H9 (cell line): Measurements from ENCODE around the gene MTHFD1L. TPM values are rescaled to one million over a fixed set of nuclear protein-coding genes. Genes with fewer than 3 reads are reported as not detected.

Experiments
- DNase-seq: peaks from one replicate; pipeline ENCODE4 v3.0.0-alpha.2; 2017
- H2AFZ ChIP-seq: one replicate; pipeline ENCODE4 v1.6.1; 2013; ENCODE audit warnings: mild to moderate bottlenecking, low read length, control low read depth, moderate library complexity
- H2AK5ac ChIP-seq: 2 replicates; pipeline ENCODE4 v1.6.1; 2013; ENCODE audit warnings: low read length, control low read depth, mixed read lengths; ENCODE audit not compliant: insufficient read length
- H2BK120ac ChIP-seq: one replicate; pipeline ENCODE4 v1.6.1; 2013; ENCODE audit warnings: low read depth, mild to moderate bottlenecking, low read length, control low read depth, inconsistent platforms; ENCODE audit not compliant: poor library complexity, severe bottlenecking
- H2BK12ac ChIP-seq: 2 replicates; pipeline ENCODE4 v1.6.1; 2013; ENCODE audit warnings: low read length, control low read depth, mixed read lengths, low read depth; ENCODE audit not compliant: insufficient read length
- H2BK15ac ChIP-seq: 2 replicates; pipeline ENCODE4 v1.6.1; 2013; ENCODE audit warnings: low read depth, low read length, control low read depth
- H2BK20ac ChIP-seq: one replicate; pipeline ENCODE4 v1.6.1; 2013; ENCODE audit warnings: low read depth, mild to moderate bottlenecking, low read length, control low read depth, inconsistent platforms; ENCODE audit not compliant: poor library complexity, severe bottlenecking
- H2BK5ac ChIP-seq: 2 replicates; pipeline ENCODE4 v1.6.1; 2013; ENCODE audit warnings: low read length, control low read depth, mixed read lengths; ENCODE audit not compliant: insufficient read length
- H3K14ac ChIP-seq: 2 replicates; pipeline ENCODE4 v1.6.1; 2013; ENCODE audit warnings: low read length, control low read depth; ENCODE audit not compliant: insufficient read depth
- H3K18ac ChIP-seq: 2 replicates; pipeline ENCODE4 v1.6.1; 2013; ENCODE audit warnings: low read depth, mild to moderate bottlenecking, mixed read lengths, low read length, control low read depth; ENCODE audit not compliant: insufficient read length
- H3K23ac ChIP-seq: 2 replicates; pipeline ENCODE4 v1.6.1; 2013; ENCODE audit warnings: low read length, control low read depth, mixed read lengths, low read depth; ENCODE audit not compliant: insufficient read length
- H3K23me2 ChIP-seq: 2 replicates; pipeline ENCODE4 v1.6.1; 2013; ENCODE audit warnings: low read depth, mild to moderate bottlenecking, mixed read lengths, low read length, control low read depth; ENCODE audit not compliant: insufficient read length, poor library complexity, severe bottlenecking
- H3K27ac ChIP-seq: 2 replicates; pipeline ENCODE4 v1.5.1; 2013; ENCODE audit warnings: low read length, control low read depth, mixed read lengths, low read depth; ENCODE audit not compliant: insufficient read length
- H3K27me3 ChIP-seq: 2 replicates; pipeline ENCODE4 v1.6.1; 2013; ENCODE audit warnings: low read length, control low read depth, inconsistent platforms; ENCODE audit not compliant: insufficient read depth
- H3K4ac ChIP-seq: 2 replicates; pipeline ENCODE4 v1.6.1; 2013; ENCODE audit warnings: low read depth, mild to moderate bottlenecking, control low read depth, inconsistent platforms, low read length, moderate library complexity
- H3K4me1 ChIP-seq: 2 replicates; pipeline ENCODE4 v1.6.1; 2013; ENCODE audit warnings: low read length, control low read depth, inconsistent platforms; ENCODE audit not compliant: insufficient read depth
- H3K4me2 ChIP-seq: 2 replicates; pipeline ENCODE4 v1.6.1; 2013; ENCODE audit warnings: low read length, control low read depth, mixed read lengths; ENCODE audit not compliant: insufficient read length, insufficient read depth
- H3K56ac ChIP-seq: 2 replicates; pipeline ENCODE4 v1.6.1; 2013; ENCODE audit warnings: low read depth, mild to moderate bottlenecking, mixed read lengths, low read length, control low read depth; ENCODE audit not compliant: insufficient read length
- H3K79me1 ChIP-seq: 2 replicates; pipeline ENCODE4 v1.6.1; 2013; ENCODE audit warnings: low read depth, mild to moderate bottlenecking, moderate library complexity, low read length, control low read depth, inconsistent platforms; ENCODE audit not compliant: insufficient read depth, poor library complexity, severe bottlenecking
- H3K79me2 ChIP-seq: 2 replicates; pipeline ENCODE4 v1.6.1; 2013; ENCODE audit warnings: low read length, control low read depth, inconsistent platforms; ENCODE audit not compliant: insufficient read depth
- H3K9ac ChIP-seq: 2 replicates; pipeline ENCODE4 v1.6.1; 2013; ENCODE audit warnings: low read length, control low read depth, mixed read lengths; ENCODE audit not compliant: insufficient read length; ENCODE audit errors: extremely low read depth
- H3K9me3 ChIP-seq: one replicate; pipeline ENCODE4 v1.6.1; 2013; ENCODE audit warnings: low read depth, low read length, inconsistent platforms; ENCODE audit not compliant: control insufficient read depth
- H3T11ph ChIP-seq: one replicate; pipeline ENCODE4 v1.6.1; 2013; ENCODE audit warnings: mild to moderate bottlenecking, low read length, control low read depth, inconsistent platforms
- H4K20me1 ChIP-seq: one replicate; pipeline ENCODE4 v1.6.1; 2013; ENCODE audit not compliant: control insufficient read depth, insufficient read length, insufficient read depth
- H4K5ac ChIP-seq: 2 replicates; pipeline ENCODE4 v1.6.1; 2013; ENCODE audit warnings: low read depth, mild to moderate bottlenecking, mixed read lengths, low read length, control low read depth; ENCODE audit not compliant: insufficient read length
- H4K8ac ChIP-seq: replicated peaks from 2 replicates; pipeline ENCODE4 v1.6.1; 2013; ENCODE audit warnings: low read length, control low read depth, mixed read lengths, low read depth; ENCODE audit not compliant: insufficient read length
- H4K91ac ChIP-seq: 2 replicates; pipeline ENCODE4 v1.6.1; 2013; ENCODE audit warnings: low read depth, mild to moderate bottlenecking, moderate library complexity, mixed read lengths, low read length, control low read depth; ENCODE audit not compliant: insufficient read length
- H3K27ac Mint-ChIP-seq, 3 experiments: 2 replicates in 2 of 3; 3 replicates in 1 of 3; pipeline ENCODE4 v1.8.0; 2020 to 2021; ENCODE audit warnings: mixed read lengths in 3 of 3, mild to moderate bottlenecking in 1 of 3, moderate library complexity in 1 of 3
- H3K27me3 Mint-ChIP-seq: 2 replicates; pipeline ENCODE4 v1.8.0; 2021; ENCODE audit warnings: low read depth, mild to moderate bottlenecking, moderate library complexity, mixed read lengths
- H3K36me3 Mint-ChIP-seq, 3 experiments: 2 replicates in 2 of 3; 3 replicates in 1 of 3; pipeline ENCODE4 v1.8.0; 2020 to 2021; ENCODE audit warnings: low read depth in 3 of 3, mixed read lengths in 3 of 3; ENCODE audit not compliant: insufficient read depth in 1 of 3
- H3K4me1 Mint-ChIP-seq, 2 experiments: 2 replicates each; pipeline ENCODE4 v1.8.0; 2020; ENCODE audit warnings: mixed read lengths in 2 of 2
- H3K4me3 Mint-ChIP-seq, 2 experiments: 2 replicates in 1 of 2; 3 replicates in 1 of 2; pipeline ENCODE4 v1.8.0; 2020 to 2021; ENCODE audit warnings: mild to moderate bottlenecking in 2 of 2, mixed read lengths in 2 of 2, moderate library complexity in 1 of 2
- H3K9me3 Mint-ChIP-seq, 2 experiments: 2 replicates in 1 of 2; 3 replicates in 1 of 2; pipeline ENCODE4 v1.8.0; 2020; ENCODE audit warnings: mild to moderate bottlenecking in 2 of 2, mixed read lengths in 2 of 2, moderate library complexity in 1 of 2
- CTCF ChIP-seq: fragments of 200-600 bp; sonication (generic); conservative IDR thresholded peaks from 3 replicates; pipeline ENCODE4 v1.8.0; 2021; ENCODE audit warnings: antibody characterized with exemption, mild to moderate bottlenecking
- WGBS: extraction: QIAGEN DNeasy Blood & Tissue Kit; methylation state at CpG from one replicate; pipeline ENCODE4 v1.1.7; 2013; ENCODE audit warnings: missing lambda C conversion rate, low lambda C conversion rate, mixed read lengths; ENCODE audit not compliant: insufficient read length; ENCODE audit errors: extremely low coverage; 5-methylcytosine and 5-hydroxymethylcytosine counted together
- total RNA-seq: library from RNA; stranded (reverse); gene quantifications from 2 replicates; pipeline ENCODE4 v1.2.1, GENCODE V29; 2021

The MTHFD1L gene
- total RNA-seq, 1 experiment from 2014 or later, result 90.2 TPM

- Histone ChIP-seq H3K4ac (no peak overlapping the region), H3K14ac (no peak overlapping the region), H2AK5ac (no peak overlapping the region), H2BK120ac (no peak overlapping the region), H2AFZ (no peak overlapping the region), H4K8ac (no peak overlapping the region), H3K4me2 (no peak overlapping the region), H3K23me2 (no peaks in the 10 kb centered on the region), H3K18ac (no peak overlapping the region), H3K79me1 (no peaks in the 10 kb centered on the region), H4K20me1 (no peaks in the 10 kb centered on the region), H3T11ph (no peak overlapping the region), H2BK5ac (no peak overlapping the region), H3K9me3 (no peaks in the 10 kb centered on the region), H4K5ac (no peak overlapping the region), H2BK12ac (no peak overlapping the region), H4K91ac (no peak overlapping the region), H2BK15ac (no peak overlapping the region), H3K23ac (no peak overlapping the region), H3K56ac (no peak overlapping the region), H3K27ac (no peak overlapping the region), H3K9ac (no peak overlapping the region), H3K27me3 (no peaks in the 10 kb centered on the region), H2BK20ac (no peak overlapping the region), H3K79me2 (no peaks in the 10 kb centered on the region), H3K4me1 (no peaks in the 10 kb centered on the region)
- Mint-ChIP-seq H3K4me3 (no peak overlapping the region), H3K36me3 (peaks cover 35 to 78% (median 64%) of the 10 kb centered on the region in 3 experiments), H3K27ac (peak overlapping the region in 2 of 3 experiments; percentile 0 to 86; a peak in 3 of 7 replicates), H3K27me3 (no peaks in the 10 kb centered on the region), H3K9me3 (no peaks in the 10 kb centered on the region), H3K4me1 (no peaks in the 10 kb centered on the region)
- no CpG with 5 or more reads among the region's 11 CpGs for whole genome bisulfite sequencing
- DNase-seq, result no peak
- TF ChIP-seq CTCF, result no peak
Measured at GRCh38 chr6:150949526-150949925, 84.0 kb downstream of the MTHFD1L start.
